SK-N-SH (cell line): ENCODE results near the gene SH2B3. TPM values are rescaled to one million over a fixed set of nuclear protein-coding genes. Genes with fewer than 3 reads are reported as not detected.

Experiments used
- CTCF ChIA-PET: fragments of 300-600, 350-600 bp; formaldehyde crosslinking; extraction: SDS; loops from one replicate; lab custom pipeline; 2021; lab: Yijun Ruan, JAX
- POLR2A ChIA-PET: fragments of 350-600 bp; sonication (Branson Sonifier 250); formaldehyde crosslinking; extraction: SDS; loops from one replicate; lab custom pipeline; 2020; ENCODE audit warnings: antibody characterized with exemption, inconsistent platforms; lab: Yijun Ruan, JAX
- DNase-seq: peaks from one replicate; pipeline ENCODE4 v3.0.0; 2012
- H2AFZ ChIP-seq: fragments of 200-600 bp; sonication (generic); 2 replicates; pipeline ENCODE4 v1.8.1; 2016; ENCODE audit warnings: antibody characterized with exemption, mild to moderate bottlenecking, low read depth
- H3F3A ChIP-seq: fragments of 200-600 bp; sonication (generic); replicated peaks from 2 replicates; pipeline ENCODE3; 2016; ENCODE audit warnings: antibody characterized with exemption, mild to moderate bottlenecking; ENCODE audit not compliant: insufficient read depth
- H3K27ac ChIP-seq, 2 experiments: fragments of 200-500 bp in 1 of 2; fragments of 200-600 bp in 1 of 2; sonication (Bioruptor generic) in 1 of 2; sonication (generic), shearing (Covaris generic) in 1 of 2; 2 replicates each; pipeline versions ENCODE4 v1.5.1 to v1.6.1; 2014 to 2016; ENCODE audit warnings: low read depth in 2 of 2, inconsistent platforms in 1 of 2, low read length in 1 of 2, mild to moderate bottlenecking in 1 of 2, mixed read lengths in 1 of 2
- H3K27me3 ChIP-seq: fragments of 200-600 bp; sonication (generic), shearing (Covaris generic); 2 replicates; pipeline ENCODE4 v1.6.1; 2016; ENCODE audit warnings: mixed run types; ENCODE audit not compliant: insufficient read depth
- H3K36me3 ChIP-seq, 2 experiments: fragments of 200-500 bp in 1 of 2; fragments of 200-600 bp in 1 of 2; sonication (Bioruptor generic) in 1 of 2; sonication (generic) in 1 of 2; replicated peaks in 1 of 2; 2 replicates each; pipeline versions ENCODE3 to v1.5.1; 2014 to 2016; ENCODE audit warnings: low read length in 1 of 2, mild to moderate bottlenecking in 1 of 2; ENCODE audit not compliant: insufficient read depth in 2 of 2, control insufficient read depth in 1 of 2
- H3K4me1 ChIP-seq, 2 experiments: fragments of 200-500 bp in 1 of 2; fragments of 200-600 bp in 1 of 2; sonication (Bioruptor generic) in 1 of 2; sonication (generic), shearing (Covaris generic) in 1 of 2; 2 replicates each; pipeline versions ENCODE4 v1.5.1 to v1.6.1; 2014 to 2016; ENCODE audit warnings: low read depth in 1 of 2, low read length in 1 of 2, mixed run types in 1 of 2; ENCODE audit not compliant: insufficient read depth in 2 of 2, control insufficient read depth in 1 of 2
- H3K4me2 ChIP-seq: fragments of 200-600 bp; sonication (generic), shearing (Covaris generic); 2 replicates; pipeline ENCODE4 v1.6.1; 2017; ENCODE audit warnings: mixed run types
- H3K4me3 ChIP-seq, 2 experiments: fragments of 200-500 bp in 1 of 2; fragments of 200-600 bp in 1 of 2; sonication (Bioruptor generic) in 1 of 2; sonication (generic), shearing (Covaris generic) in 1 of 2; 2 replicates each; pipeline versions ENCODE4 v1.5.1 to v1.8.1; 2014 to 2016; ENCODE audit warnings: low read depth in 2 of 2, inconsistent platforms in 1 of 2, low read length in 1 of 2, mild to moderate bottlenecking in 1 of 2, mixed read lengths in 1 of 2, moderate library complexity in 1 of 2
- H3K79me2 ChIP-seq: fragments of 200-600 bp; sonication (generic); 2 replicates; pipeline ENCODE4 v1.8.1; 2017; ENCODE audit warnings: mild to moderate bottlenecking; ENCODE audit not compliant: insufficient read depth
- H3K9ac ChIP-seq: fragments of 200-600 bp; sonication (generic); 2 replicates; pipeline ENCODE4 v1.6.1; 2017; ENCODE audit warnings: mixed run types
- H3K9me2 ChIP-seq: fragments of 200-600 bp; sonication (generic); 2 replicates; pipeline ENCODE4 v1.6.1; 2017; ENCODE audit warnings: mixed run types
- H3K9me3 ChIP-seq: fragments of 200-600 bp; sonication (generic); 2 replicates; pipeline ENCODE4 v1.6.1; 2017; ENCODE audit warnings: mixed run types, mild to moderate bottlenecking, moderate library complexity
- H4K20me1 ChIP-seq: fragments of 200-600 bp; sonication (generic); 2 replicates; pipeline ENCODE4 v1.6.1; 2017; ENCODE audit warnings: mild to moderate bottlenecking, mixed run types; ENCODE audit not compliant: insufficient read depth
- CHD2 ChIP-seq: fragments of 150-350 bp; IDR thresholded peaks from 2 replicates; pipeline ENCODE4 v1.6.1; 2018; ENCODE audit warnings: low read length; ENCODE audit not compliant: partially characterized antibody
- EZH2phosphoT487 ChIP-seq: fragments of 200-600 bp; sonication (generic); IDR thresholded peaks from 2 replicates; pipeline ENCODE4 v1.6.1; 2017; ENCODE audit warnings: low read depth, mixed run types, mild to moderate bottlenecking, antibody characterized with exemption, moderate library complexity, borderline replicate concordance
- FOSL2 ChIP-seq: IDR thresholded peaks from 2 replicates; pipeline ENCODE4 v1.4.0; 2012; ENCODE audit warnings: low read depth, mild to moderate bottlenecking, moderate library complexity, borderline replicate concordance
- FOXJ3 ChIP-seq: sonication (generic); formaldehyde crosslinking; IDR thresholded peaks from 2 replicates; pipeline ENCODE4 v1.5.1; 2020; ENCODE audit warnings: mild to moderate bottlenecking, missing genetic modification reagents
- FOXM1 ChIP-seq: IDR thresholded peaks from 2 replicates; pipeline ENCODE4 v1.4.0; 2012; ENCODE audit warnings: low read depth, mild to moderate bottlenecking
- GABPA ChIP-seq: IDR thresholded peaks from 2 replicates; pipeline ENCODE4 v1.4.0; 2012; ENCODE audit warnings: low read depth, mild to moderate bottlenecking
- IRF3 ChIP-seq: fragments of 150-350 bp; IDR thresholded peaks from 2 replicates; pipeline ENCODE4 v1.6.1; 2016; ENCODE audit warnings: mild to moderate bottlenecking, low read depth, low read length
- MAX ChIP-seq: IDR thresholded peaks from 2 replicates; pipeline ENCODE4 v1.4.0; 2012; ENCODE audit warnings: low read depth
- MXI1 ChIP-seq: IDR thresholded peaks from 2 replicates; pipeline ENCODE4 v1.6.1; 2012; ENCODE audit warnings: mild to moderate bottlenecking, low read depth, low read length, improper control_type of control experiment
- NFIC ChIP-seq: IDR thresholded peaks from 2 replicates; pipeline ENCODE4 v1.4.0; 2012; ENCODE audit warnings: borderline replicate concordance
- POLR2AphosphoS5 ChIP-seq: IDR thresholded peaks from 2 replicates; pipeline ENCODE4 v1.6.1; 2012; ENCODE audit warnings: low read depth, low read length
- RFX5 ChIP-seq: IDR thresholded peaks from 2 replicates; pipeline ENCODE4 v1.6.1; 2012; ENCODE audit warnings: mild to moderate bottlenecking, improper control_type of control experiment, low read length
- SIN3A ChIP-seq: IDR thresholded peaks from 2 replicates; pipeline ENCODE4 v1.6.1; 2012; ENCODE audit warnings: low read depth, mild to moderate bottlenecking, low read length, moderate library complexity, borderline replicate concordance
- SMC3 ChIP-seq: IDR thresholded peaks from 2 replicates; pipeline ENCODE4 v1.6.1; 2012; ENCODE audit warnings: low read depth, low read length, improper control_type of control experiment
- TAF1 ChIP-seq: IDR thresholded peaks from 2 replicates; pipeline ENCODE4 v1.6.1; 2012; ENCODE audit warnings: low read depth, mild to moderate bottlenecking, low read length, moderate library complexity, borderline replicate concordance
- TEAD4 ChIP-seq: IDR thresholded peaks from 2 replicates; pipeline ENCODE4 v1.4.0; 2012; ENCODE audit warnings: mild to moderate bottlenecking, borderline replicate concordance; ENCODE audit not compliant: insufficient read depth
- USF1 ChIP-seq: IDR thresholded peaks from 2 replicates; pipeline ENCODE4 v1.4.0; 2012; ENCODE audit warnings: low read depth, borderline replicate concordance
- YY1 ChIP-seq: IDR thresholded peaks from 2 replicates; pipeline ENCODE4 v1.4.0; 2012; ENCODE audit warnings: low read depth, mild to moderate bottlenecking
- ZBTB33 ChIP-seq: IDR thresholded peaks from 2 replicates; pipeline ENCODE4 v1.4.0; 2012; ENCODE audit warnings: low read depth, borderline replicate concordance
- WGBS: methylation state at CpG from one replicate; pipeline ENCODE4 v1.1.6; 2017; ENCODE audit warnings: low lambda C conversion rate; 5-methylcytosine and 5-hydroxymethylcytosine counted together
- polyA plus RNA-seq, 3 experiments: library from polyadenylated mRNA; depleted of rRNA; stranded (reverse); fragments of >200 nt; gene quantifications; 2 replicates each; pipeline ENCODE4 v1.2.3, GENCODE V29; 2012

The SH2B3 gene
- polyA plus RNA-seq (2012; rRNA removed): 14.4 and 15.6 TPM in 2 replicates
- polyA plus RNA-seq (2012; cell fraction: cytosol; rRNA removed): 14.9 and 18.4 TPM in 2 replicates
- polyA plus RNA-seq (2012; cell fraction: nucleus; rRNA removed): 19.2 and 26.6 TPM in 2 replicates

GRCh38 chr12:111405859-111406473 lies at the start of gene SH2B3:
TSS of gene SH2B3 (plus strand) at chr12:111405923. CDS start at chr12:111418146, 12,223 bp downstream.
- POLR2A ChIA-PET: no interaction called here
- WGBS: 0% methylated on average over 19 of the region's 80 CpGs

GRCh38 chr12:111359231-111359913 lies 46.4 kb upstream of the SH2B3 start:
- no peak for TF ChIP-seq TEAD4
- no peak for TF ChIP-seq POLR2AphosphoS5
- no peak for TF ChIP-seq CHD2
- TF ChIP-seq USF1: no peak
- TF ChIP-seq ZBTB33: no peak
- no peak for TF ChIP-seq TAF1
- no peak for TF ChIP-seq GABPA
- TF ChIP-seq IRF3: no peak
- TF ChIP-seq FOSL2: no peak
- no peak overlapping the region for H3K27ac ChIP-seq
- no peak for DNase-seq
- H3K4me3 ChIP-seq: no peak overlapping the region
- no peak overlapping the region for H2AFZ ChIP-seq
- no peaks in the 10 kb centered on the region; a peak in 1 of 4 replicates for H3K4me1 ChIP-seq
- H3K27me3 ChIP-seq: no peaks in the 10 kb centered on the region
- no peaks in the 10 kb centered on the region for H3K9me2 ChIP-seq
- H3F3A ChIP-seq: no peaks in the 10 kb centered on the region
- WGBS: 94% methylated on average over 11 of the region's 11 CpGs
- no peaks in the 10 kb centered on the region for H3K9me3 ChIP-seq
- H4K20me1 ChIP-seq: no peaks in the 10 kb centered on the region
- POLR2A ChIA-PET: no interaction called here
- no peaks in the 10 kb centered on the region for H3K79me2 ChIP-seq
- CTCF ChIA-PET: interaction anchor here (0.9 to 1.8 kb wide), 3 partner anchors 29 to 61 kb away, joined by 3 to 9 read pairs (median 3); no protein-coding TSS in a partner anchor
- peaks cover 0 to 2% of the 10 kb centered on the region in 2 experiments for H3K36me3 ChIP-seq
- H3K9ac ChIP-seq: no peak overlapping the region
- H3K4me2 ChIP-seq: no peak overlapping the region

More at GRCh38 chr12:111405859-111406473, at the start of gene SH2B3:
- Histone ChIP-seq H3K9ac (peak within 1 kb of the TSS; percentile 92), H3K36me3 (no peaks in the 10 kb centered on the region), H3K9me3 (no peaks in the 10 kb centered on the region), H2AFZ (peak within 1 kb of the TSS; percentile 88; the same call in 1 of the 2 replicates), H3K4me3 (peak within 1 kb of the TSS; percentile 92), H3K9me2 (no peaks in the 10 kb centered on the region)
- peak; percentile 54 for TF ChIP-seq GABPA
- no peak for TF ChIP-seq RFX5
- no peak for TF ChIP-seq USF1
- no peak for TF ChIP-seq TEAD4
- TF ChIP-seq MXI1: peak; percentile 27; the same call in 1 of the 2 replicates
- no peak for TF ChIP-seq EZH2phosphoT487
- TF ChIP-seq FOXM1: no peak
- TF ChIP-seq CHD2: no peak
- no peak for TF ChIP-seq NFIC
- TF ChIP-seq FOXJ3 (CRISPR knock-in tag): no peak
- no peak for TF ChIP-seq YY1
- no peak for TF ChIP-seq SMC3
- peak; percentile 4; the same call in 1 of the 2 replicates for TF ChIP-seq SIN3A
- no peak for TF ChIP-seq FOSL2
- no peak for TF ChIP-seq MAX
- TF ChIP-seq, all 33 proteins: peak for 3
- CTCF ChIA-PET: interaction anchor here (8.8 to 19.6 kb wide), 2 partner anchors 8 to 45 kb away, joined by 98 to 618 read pairs; no protein-coding TSS in a partner anchor
- peak within 1 kb of the TSS; percentile 47 to 87; a peak in 3 of 4 replicates for H3K27ac ChIP-seq
- no peak for DNase-seq
- H3K4me2 ChIP-seq: peak within 1 kb of the TSS; percentile 99
- 0 out of 2 replicates have a peak, but pooled peaks cover 3% of the 10 kb centered on the region for H4K20me1 ChIP-seq
- H3K79me2 ChIP-seq: peaks cover 52% of the 10 kb centered on the region
- H3F3A ChIP-seq: peaks cover 32% of the 10 kb centered on the region
- H3K4me1 ChIP-seq: peaks cover 38 to 43% of the 10 kb centered on the region in 2 experiments; a peak in 3 of 4 replicates
- no peaks in the 10 kb centered on the region for H3K27me3 ChIP-seq
